Natural killer cell (primary cell): ENCODE data around the gene ETNK2. TPM values are rescaled to one million over a fixed set of nuclear protein-coding genes. Genes with fewer than 3 reads are reported as not detected.

ENCODE experiments used
- ATAC-seq, 3 donors: fragments of 150-1000 bp in 2 of 3; fragments of 200-7000 bp in 1 of 3; cut with Tn5 transposase; 1 replicate in 1 of 3; 2 replicates in 2 of 3; pipeline ENCODE4 v1.10.0; 2021; ENCODE audit warnings: mild to moderate bottlenecking in 2 of 3, moderate library complexity in 2 of 3
- DNase-seq, 2 donors: peaks; one replicate each; pipeline versions ENCODE4 v3.0.0 to v3.0.0-alpha.2; 2013 to 2021; ENCODE audit warnings: mixed read lengths in 1 of 2
- H3K27ac ChIP-seq: one replicate; pipeline ENCODE4 v1.5.1; 2013; ENCODE audit warnings: mild to moderate bottlenecking, low read length
- H3K27me3 ChIP-seq: one replicate; pipeline ENCODE4 v1.6.1; 2013; ENCODE audit warnings: low read length; ENCODE audit not compliant: control insufficient read depth, insufficient read depth
- H3K36me3 ChIP-seq: one replicate; pipeline ENCODE4 v1.6.1; 2013; ENCODE audit warnings: low read length; ENCODE audit not compliant: control insufficient read depth, insufficient read depth
- H3K4me1 ChIP-seq: one replicate; pipeline ENCODE4 v1.6.1; 2013; ENCODE audit warnings: low read length; ENCODE audit not compliant: control insufficient read depth, insufficient read depth
- H3K4me3 ChIP-seq: one replicate; pipeline ENCODE4 v1.5.1; 2013; ENCODE audit warnings: low read length
- H3K9me3 ChIP-seq: one replicate; pipeline ENCODE4 v1.6.1; 2013; ENCODE audit warnings: low read length; ENCODE audit not compliant: control insufficient read depth, insufficient read depth
- H3K27ac Mint-ChIP-seq, 2 donors: one replicate each; pipeline ENCODE4 v1.8.0; 2022; ENCODE audit warnings: mild to moderate bottlenecking in 2 of 2, mixed read lengths in 2 of 2, moderate library complexity in 1 of 2
- H3K27me3 Mint-ChIP-seq, 2 donors: one replicate each; pipeline ENCODE4 v1.8.0; 2022; ENCODE audit warnings: low read depth in 2 of 2, mixed read lengths in 2 of 2
- H3K36me3 Mint-ChIP-seq: one replicate; pipeline ENCODE4 v1.8.0; 2022; ENCODE audit warnings: mixed read lengths
- H3K4me1 Mint-ChIP-seq, 2 donors: one replicate each; pipeline ENCODE4 v1.8.0; 2022; ENCODE audit warnings: mixed read lengths in 2 of 2
- H3K4me3 Mint-ChIP-seq: one replicate; pipeline ENCODE4 v1.8.0; 2022; ENCODE audit warnings: mild to moderate bottlenecking, moderate library complexity, mixed read lengths
- H3K9me3 Mint-ChIP-seq, 2 donors: one replicate each; pipeline ENCODE4 v1.8.0; 2022; ENCODE audit warnings: mixed read lengths in 2 of 2
- CTCF ChIP-seq: fragments of 200-600 bp; IDR thresholded peaks from one replicate; pipeline ENCODE4 v1.8.0; 2022; ENCODE audit warnings: antibody characterized with exemption
- WGBS: methylation state at CpG from one replicate; pipeline ENCODE4 v1.1.7; 2013; ENCODE audit warnings: missing lambda C conversion rate; ENCODE audit not compliant: insufficient coverage; 5-methylcytosine and 5-hydroxymethylcytosine counted together
- intact Hi-C: fragments of 100-400 bp; cut with micrococcal nuclease; formaldehyde crosslinking; loops from one replicate; pipeline ENCODE4 v1.14.2; 2022
- total RNA-seq, 4 donors: library from RNA; stranded (reverse); fragments of 120-200 nt in 1 of 4; gene quantifications; one replicate each; pipeline versions ENCODE4 v1.2.3 to v1.2.4, GENCODE V29; 2013 to 2022

ETNK2 gene
- total RNA-seq, 3 donors from 2014 or later (not counting 1 experiment from before 2014, with no cell fraction given), result 5.1 to 5.8 (median 5.5) TPM

GRCh38 chr1:204170494-204171155, 18.8 kb upstream of the ETNK2 start:
- no peak overlapping the region for H3K27ac ChIP-seq
- DNase-seq (no peak), ATAC-seq (no peak)
- Mint-ChIP-seq H3K9me3 (peaks cover 0 to 3% of the 10 kb centered on the region in 2 donors), H3K27ac (no peak overlapping the region), H3K4me1 (no peaks in the 10 kb centered on the region), H3K27me3 (peaks cover 0 to 10% of the 10 kb centered on the region in 2 donors), H3K36me3 (peaks cover 14% of the 10 kb centered on the region), H3K4me3 (no peak overlapping the region)
- H3K4me3 ChIP-seq, result no peak overlapping the region
- peaks cover 29% of the 10 kb centered on the region for H3K9me3 ChIP-seq
- no peaks in the 10 kb centered on the region for H3K36me3 ChIP-seq
- H3K4me1 ChIP-seq, result no peaks in the 10 kb centered on the region
- intact Hi-C loops, result no loop called here
- WGBS, result 93% methylated on average over 3 of the region's 3 CpGs
- H3K27me3 ChIP-seq, result no peaks in the 10 kb centered on the region
- no peak for TF ChIP-seq CTCF

GRCh38 chr1:204169858-204170257, 18.0 kb upstream of the ETNK2 start:
- H3K4me1 ChIP-seq, result no peaks in the 10 kb centered on the region
- intact Hi-C loops, result no loop called here
- no peak overlapping the region for H3K4me3 Mint-ChIP-seq
- 96% methylated on average over 3 of the region's 4 CpGs for WGBS
- TF ChIP-seq CTCF, result no peak
- no peak overlapping the region for H3K27ac ChIP-seq
- H3K4me3 ChIP-seq, result no peak overlapping the region
- H3K27ac Mint-ChIP-seq, result no peak overlapping the region
- no peak for ATAC-seq
- no peak for DNase-seq
- peaks cover 14% of the 10 kb centered on the region for H3K36me3 Mint-ChIP-seq
- peaks cover 0 to 10% of the 10 kb centered on the region in 2 donors for H3K27me3 Mint-ChIP-seq
- peaks cover 0 to 3% of the 10 kb centered on the region in 2 donors for H3K9me3 Mint-ChIP-seq
- peaks cover 29% of the 10 kb centered on the region for H3K9me3 ChIP-seq
- H3K4me1 Mint-ChIP-seq, result no peaks in the 10 kb centered on the region
- no peaks in the 10 kb centered on the region for H3K27me3 ChIP-seq
- H3K36me3 ChIP-seq, result no peaks in the 10 kb centered on the region

- H3K9me3 Mint-ChIP-seq, result peaks cover 0 to 3% of the 10 kb centered on the region in 2 donors
- H3K4me1 Mint-ChIP-seq, result no peaks in the 10 kb centered on the region
- 99% methylated on average over 5 of the region's 5 CpGs for WGBS
- no peaks in the 10 kb centered on the region for H3K36me3 ChIP-seq
- H3K27me3 Mint-ChIP-seq, result peaks cover 0 to 5% of the 10 kb centered on the region in 2 donors
- intact Hi-C loops, result no loop called here
- no peak overlapping the region for H3K27ac Mint-ChIP-seq
- no peak overlapping the region for H3K27ac ChIP-seq
- H3K36me3 Mint-ChIP-seq, result peaks cover 14% of the 10 kb centered on the region
- H3K9me3 ChIP-seq, result peaks cover 23% of the 10 kb centered on the region
- no peaks in the 10 kb centered on the region for H3K27me3 ChIP-seq
- no peak for TF ChIP-seq CTCF
- H3K4me3 Mint-ChIP-seq, result no peak overlapping the region
- DNase-seq, result no peak
- H3K4me3 ChIP-seq, result no peak overlapping the region
- H3K4me1 ChIP-seq, result no peaks in the 10 kb centered on the region
- no peak for ATAC-seq
Measured at GRCh38 chr1:204167730-204168129, 15.9 kb upstream of the ETNK2 start.

GRCh38 chr1:204166219-204166618, 14.4 kb upstream of the ETNK2 start, which contains the start of gene REN:
REN (minus strand) TSS chr1:204166337; CDS start chr1:204166293, 44 bp downstream.
- DNase-seq (no peak), ATAC-seq (no peak)
- Histone ChIP-seq H3K27me3 (no peaks in the 10 kb centered on the region), H3K36me3 (no peaks in the 10 kb centered on the region), H3K4me1 (no peaks in the 10 kb centered on the region), H3K4me3 (no peak within 1 kb of the TSS), H3K27ac (no peak within 1 kb of the TSS), H3K9me3 (peaks cover 19% of the 10 kb centered on the region)
- peaks cover 0 to 3% of the 10 kb centered on the region in 2 donors for H3K9me3 Mint-ChIP-seq
- no peak within 1 kb of the TSS for H3K27ac Mint-ChIP-seq
- WGBS, result 33% methylated on average over 5 of the region's 5 CpGs
- H3K36me3 Mint-ChIP-seq, result peaks cover 8% of the 10 kb centered on the region
- H3K27me3 Mint-ChIP-seq, result peaks cover 0 to 5% of the 10 kb centered on the region in 2 donors
- H3K4me3 Mint-ChIP-seq, result no peak within 1 kb of the TSS
- no peak for TF ChIP-seq CTCF
- no peaks in the 10 kb centered on the region for H3K4me1 Mint-ChIP-seq
- intact Hi-C loops, result no loop called here
